DMS153 treated with DMSO at 0.1 percent for 48 hours (cell line): ENCODE results near the gene NUPR1.
A peak's percentile ranks its signal among the peaks of the same experiment; 100 is the strongest.
"Not testable (repeated sequence)": the region's sequence is repeated elsewhere in the genome, so short reads cannot be mapped to it uniquely, and the experiment has no call there.

Source experiments
- DNase-seq: peaks from one replicate; lab custom pipeline; 2025; ENCODE audit not compliant: unreplicated experiment; lab: John Stamatoyannopoulos, UW

Gene NUPR1

GRCh38 chr16:28499854-28500253 is 38.9 kb downstream of the NUPR1 start:
- DNase-seq: no peak

- no peak for DNase-seq
Measured at GRCh38 chr16:28498666-28499381, 40.0 kb downstream of the NUPR1 start.

DNA sequence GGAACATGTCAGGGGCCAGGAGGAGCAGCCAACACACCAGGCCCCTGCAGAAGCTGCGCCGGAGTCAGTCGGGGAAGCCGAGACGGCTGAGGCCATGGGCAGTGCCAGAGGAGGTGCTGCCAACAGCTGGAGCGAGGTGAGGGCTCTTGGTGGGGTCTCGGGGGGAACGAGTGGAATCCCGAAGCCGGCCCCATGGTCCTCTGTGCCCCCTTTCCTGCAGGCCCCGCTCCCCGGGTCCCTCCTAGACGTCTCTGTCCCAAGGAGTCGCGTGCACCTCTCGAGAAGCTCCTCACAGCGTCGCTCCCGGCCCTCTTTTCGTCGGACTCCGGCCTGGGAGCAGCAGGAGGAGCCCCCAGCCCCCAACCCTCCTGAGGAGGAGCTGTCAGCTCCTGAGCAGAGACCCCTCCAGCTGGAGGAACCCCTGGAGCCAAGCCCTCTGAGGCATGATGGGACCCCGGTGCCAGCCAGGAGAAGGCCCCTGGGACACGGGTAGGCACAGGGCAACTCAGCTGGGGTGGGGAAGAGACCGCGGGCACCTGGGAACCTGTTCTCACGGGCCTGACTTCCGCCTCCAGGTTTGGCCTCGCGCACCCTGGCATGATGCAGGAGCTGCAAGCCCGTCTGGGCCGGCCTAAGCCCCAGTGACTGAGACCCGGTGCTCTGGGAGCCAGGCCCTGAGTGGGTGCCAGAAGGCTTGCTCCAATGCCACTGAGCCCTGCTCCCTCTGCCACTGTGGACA is 40.7 kb downstream of the NUPR1 start:
- DNase-seq: no peak

DNA sequence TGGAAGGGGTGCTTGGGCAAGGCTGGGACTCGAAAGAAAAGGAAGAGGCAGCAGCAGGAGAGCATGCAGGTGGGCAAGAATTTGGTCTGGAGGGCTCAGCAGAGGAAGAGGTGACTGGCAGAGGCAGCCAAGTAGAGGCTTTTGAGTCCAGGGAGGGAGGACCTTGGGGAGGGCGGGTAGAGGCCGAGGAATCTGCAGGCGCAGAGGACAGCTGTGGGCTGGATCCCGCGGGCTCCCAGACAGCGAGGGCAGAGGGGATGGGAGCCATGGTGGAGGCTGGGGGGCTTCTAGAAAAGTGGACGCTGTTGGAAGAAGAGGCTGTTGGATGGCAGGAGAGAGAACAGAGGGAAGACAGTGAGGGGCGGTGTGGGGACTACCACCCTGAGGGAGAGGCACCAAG is 41.4 kb downstream of the NUPR1 start:
- no peak for DNase-seq

DNA sequence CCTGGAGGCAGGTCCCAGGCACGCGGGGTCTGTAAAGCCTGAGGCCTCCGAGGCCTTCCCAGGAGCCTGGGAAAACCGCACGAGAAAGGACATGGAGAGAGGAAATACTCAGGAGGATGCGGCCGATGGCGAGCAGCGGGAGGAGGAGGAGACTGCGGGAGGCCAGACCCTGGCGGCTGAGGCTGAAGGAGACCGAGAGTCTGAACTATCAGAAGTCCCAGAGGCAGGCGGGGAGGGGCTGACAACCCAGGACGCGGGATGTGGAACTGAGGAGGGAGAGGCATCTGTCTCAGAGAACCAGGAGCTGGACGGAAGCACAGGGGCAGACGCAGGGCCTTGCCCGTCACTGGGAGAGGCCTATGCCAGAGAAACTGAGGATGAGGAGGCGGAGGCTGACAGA is 41.9 kb downstream of the NUPR1 start:
- no peak for DNase-seq

GRCh38 chr16:28495795-28496749 is 42.7 kb downstream of the NUPR1 start:
- no peak for DNase-seq

DNA sequence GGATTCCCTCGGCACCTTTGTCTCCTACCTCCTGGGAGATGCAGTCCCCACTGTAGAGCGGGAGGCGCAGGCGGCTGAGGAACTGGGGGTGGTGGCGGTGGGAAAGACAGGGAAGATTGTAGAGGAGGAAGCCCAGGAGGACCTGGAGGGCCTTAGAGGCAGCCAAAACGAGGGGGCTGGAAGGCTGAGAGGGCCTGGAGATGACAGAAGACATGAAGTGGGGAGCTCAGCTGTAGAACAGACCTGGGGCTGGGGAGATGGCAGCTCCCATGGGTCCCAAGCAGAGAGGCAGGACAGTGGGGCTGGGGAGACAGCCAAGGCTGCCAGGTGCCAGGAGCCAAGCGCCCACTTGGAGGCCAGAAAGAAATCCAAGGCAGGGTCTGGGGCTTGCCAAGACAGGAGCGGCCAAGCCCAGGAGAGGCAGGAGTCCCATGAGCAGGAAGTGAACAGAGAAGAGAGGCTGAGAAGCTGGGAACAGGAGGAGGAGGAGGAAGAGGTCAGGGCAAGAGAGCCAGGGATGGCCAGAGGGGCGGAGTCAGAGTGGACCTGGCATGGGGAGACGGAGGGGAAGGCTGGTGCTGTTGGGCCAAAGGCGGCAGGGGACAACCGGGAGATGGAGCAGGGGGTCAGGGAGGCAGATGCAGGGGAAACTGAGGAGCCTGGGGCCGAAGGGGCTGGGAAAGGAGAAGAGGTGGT is 43.5 kb downstream of the NUPR1 start:
- no peak for DNase-seq

DNA sequence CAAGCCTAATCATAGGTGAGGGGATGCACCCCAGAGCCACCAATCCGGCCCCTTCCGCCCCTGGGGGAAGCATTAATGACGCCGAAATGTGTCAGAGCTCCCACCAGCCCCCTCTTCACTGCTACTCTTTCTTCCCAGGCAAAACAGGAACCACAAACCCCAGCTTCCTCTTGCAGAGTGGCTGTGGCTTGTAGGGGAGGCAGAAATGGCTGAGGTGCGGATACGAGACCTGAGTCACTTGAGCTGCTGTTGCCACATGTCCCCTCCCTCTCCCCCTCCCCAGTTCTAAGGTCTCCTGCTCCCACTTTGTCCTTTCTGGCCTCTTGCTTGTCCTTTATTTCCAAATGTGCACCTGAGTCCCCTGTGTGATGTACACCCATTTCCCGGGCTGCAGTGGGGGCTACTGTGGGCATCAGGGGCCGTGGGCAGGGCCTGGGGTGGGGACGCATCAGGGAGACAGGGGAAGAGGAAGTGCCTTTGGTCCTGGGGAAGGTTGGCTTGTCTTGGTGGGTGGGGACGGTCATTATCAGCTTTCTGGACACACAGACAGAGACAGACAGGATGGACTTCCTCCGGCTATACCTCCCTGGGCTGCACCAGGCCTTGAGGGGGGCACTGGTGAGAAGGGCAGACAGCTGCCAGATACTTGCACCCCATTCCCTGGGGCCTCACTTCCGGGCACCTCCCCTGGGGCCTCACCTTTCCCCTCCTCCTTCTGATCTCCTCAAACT is 44.5 kb downstream of the NUPR1 start, which contains the start of gene APOBR:
Gene APOBR (plus strand): TSS at position 523 of the 731 bp plus-strand sequence. CDS start 39 bp downstream, at position 562.
- DNase-seq: no peak

- DNase-seq: no peak
Measured at GRCh38 chr16:28492511-28492910, 46.3 kb downstream of the NUPR1 start.

GRCh38 chr16:28491970-28492474 is 46.8 kb downstream of the NUPR1 start, which contains the start of gene CLN3:
Gene CLN3, minus strand, starts transcription at chr16:28492074. Its CDS starts 315 bp downstream, at chr16:28491759.
- peak; percentile 82 for DNase-seq

GRCh38 chr16:28491230-28491969 is 47.4 kb downstream of the NUPR1 start:
- DNase-seq: no peak

GRCh38 chr16:28486266-28486665 is 52.5 kb downstream of the NUPR1 start:
- no peak for DNase-seq

DNA sequence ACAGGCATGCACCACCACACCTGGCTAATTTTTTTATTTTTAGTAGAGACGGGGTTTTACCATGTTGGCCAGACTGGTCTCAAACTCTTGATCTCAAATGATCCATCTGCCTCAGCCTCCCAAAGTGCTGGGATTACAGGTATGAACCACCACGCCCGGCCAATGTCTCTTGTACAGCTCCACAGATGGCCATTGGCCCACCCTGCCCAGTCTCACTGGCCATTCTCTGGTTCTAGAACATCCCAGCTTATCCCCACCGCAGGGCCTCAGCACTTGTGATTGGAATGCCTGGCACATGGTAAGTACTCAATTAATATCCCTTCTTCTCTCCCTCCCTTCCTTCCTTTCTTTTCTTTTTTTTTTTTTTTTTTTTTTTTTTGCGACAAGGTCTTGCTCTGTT is 55.4 kb downstream of the NUPR1 start:
- not testable (repeated sequence) for DNase-seq
